HEK293T (cell line): Measurements from ENCODE around the gene CPA2.

Experiments used
- CTCF ChIA-PET: fragments of 350-600 bp; formaldehyde crosslinking; extraction: SDS; loops from one replicate; lab custom pipeline; 2021; ENCODE audit warnings: antibody characterized with exemption, inconsistent platforms; lab: Yijun Ruan, JAX
- POLR2A ChIA-PET: fragments of 350-600 bp; formaldehyde crosslinking; extraction: SDS; loops from one replicate; lab custom pipeline; 2020; ENCODE audit warnings: antibody characterized with exemption, inconsistent platforms; lab: Yijun Ruan, JAX
- DNase-seq: peaks from one replicate; pipeline ENCODE4 v3.0.0; 2012; ENCODE audit warnings: mixed read lengths; ENCODE audit errors: extremely low spot score
- ARNT ChIP-seq: fragments of 450-650 bp; IDR thresholded peaks from 2 replicates; pipeline ENCODE4 v1.6.1; 2017; ENCODE audit warnings: mild to moderate bottlenecking
- BHLHE40 ChIP-seq: fragments of 450-650 bp; IDR thresholded peaks from 2 replicates; pipeline ENCODE4 v1.6.1; 2016; ENCODE audit warnings: mild to moderate bottlenecking, moderate library complexity, borderline replicate concordance
- CTBP1 ChIP-seq: fragments of 450-650 bp; IDR thresholded peaks from 2 replicates; pipeline ENCODE4 v1.6.1; 2016; ENCODE audit warnings: borderline replicate concordance
- ELF4 ChIP-seq: fragments of 450-650 bp; IDR thresholded peaks from 2 replicates; pipeline ENCODE4 v1.6.1; 2017; ENCODE audit warnings: antibody characterized with exemption
- FOXA1 ChIP-seq: fragments of 450-650 bp; IDR thresholded peaks from 2 replicates; pipeline ENCODE4 v1.6.1; 2016; ENCODE audit warnings: mild to moderate bottlenecking
- FOXK2 ChIP-seq: fragments of 450-650 bp; IDR thresholded peaks from 2 replicates; pipeline ENCODE4 v1.6.1; 2016; ENCODE audit warnings: mild to moderate bottlenecking
- FOXM1 ChIP-seq: fragments of 450-650 bp; IDR thresholded peaks from 2 replicates; pipeline ENCODE4 v1.6.1; 2017; ENCODE audit warnings: mild to moderate bottlenecking, borderline replicate concordance
- HDGF ChIP-seq: fragments of 450-650 bp; IDR thresholded peaks from 2 replicates; pipeline ENCODE4 v1.6.1; 2017; ENCODE audit warnings: antibody characterized with exemption, borderline replicate concordance
- L3MBTL2 ChIP-seq: fragments of 450-650 bp; conservative IDR thresholded peaks from 2 replicates; pipeline ENCODE4 v1.6.1; 2016; ENCODE audit warnings: mild to moderate bottlenecking
- LEF1 ChIP-seq: fragments of 450-650 bp; IDR thresholded peaks from 2 replicates; pipeline ENCODE4 v1.6.1; 2017; ENCODE audit warnings: mild to moderate bottlenecking, borderline replicate concordance
- NFRKB ChIP-seq: fragments of 450-650 bp; IDR thresholded peaks from 2 replicates; pipeline ENCODE4 v1.6.1; 2016; ENCODE audit warnings: mild to moderate bottlenecking, moderate library complexity
- PKNOX1 ChIP-seq: fragments of 450-650 bp; IDR thresholded peaks from 2 replicates; pipeline ENCODE4 v1.6.1; 2016
- SP1 ChIP-seq: fragments of 450-650 bp; IDR thresholded peaks from 2 replicates; pipeline ENCODE4 v1.6.1; 2017
- SUZ12 ChIP-seq: fragments of 450-650 bp; IDR thresholded peaks from 2 replicates; pipeline ENCODE4 v1.6.1; 2016; ENCODE audit warnings: mild to moderate bottlenecking
- TARDBP ChIP-seq: fragments of 450-650 bp; IDR thresholded peaks from 2 replicates; pipeline ENCODE4 v1.6.1; 2016
- ZNF384 ChIP-seq: fragments of 450-650 bp; IDR thresholded peaks from 2 replicates; pipeline ENCODE4 v1.6.1; 2016

Gene CPA2

GRCh38 chr7:130289478-130289877 is 22.8 kb downstream of the CPA2 start:
- CTCF ChIA-PET: no interaction called here
- no peak for DNase-seq
- no peak for TF ChIP-seq L3MBTL2
- TF ChIP-seq FOXM1: no peak
- TF ChIP-seq NFRKB: no peak
- TF ChIP-seq ARNT: no peak
- TF ChIP-seq FOXA1: no peak
- no peak for TF ChIP-seq HDGF
- POLR2A ChIA-PET: no interaction called here

- no peak for TF ChIP-seq TARDBP
- CTCF ChIA-PET: no interaction called here
- POLR2A ChIA-PET: no interaction called here
- DNase-seq: no peak
Observed at GRCh38 chr7:130290745-130291144, 24.1 kb downstream of the CPA2 start.

GRCh38 chr7:130292682-130293257 is 26.1 kb downstream of the CPA2 start, which contains the start of gene CPA4:
Gene CPA4 (plus strand): TSS chr7:130293161. CDS start chr7:130293181, 20 bp downstream.
- DNase-seq: no peak
- TF ChIP-seq ARNT: no peak
- no peak for TF ChIP-seq FOXM1
- no peak for TF ChIP-seq TARDBP
- no peak for TF ChIP-seq BHLHE40
- TF ChIP-seq FOXA1: no peak
- no peak for TF ChIP-seq NFRKB
- TF ChIP-seq PKNOX1: no peak
- POLR2A ChIA-PET: interaction anchor here (1.1 to 1.2 kb wide), 2 partner anchors 87 to 148 kb away, joined by 3 read pairs; partner anchors contain the start of genes CEP41 and TMEM209
- CTCF ChIA-PET: no interaction called here

- POLR2A ChIA-PET: interaction anchor here (1.2 kb wide), 1 partner anchor 148 kb away, joined by 3 read pairs; the partner anchor contains the start of gene CEP41
- TF ChIP-seq HDGF: no peak
- TF ChIP-seq NFRKB: no peak
- no peak for TF ChIP-seq SP1
- TF ChIP-seq ELF4: no peak
- TF ChIP-seq TARDBP: no peak
- TF ChIP-seq BHLHE40: no peak
- no peak for TF ChIP-seq LEF1
- no peak for TF ChIP-seq FOXM1
- TF ChIP-seq SUZ12: no peak
- no peak for TF ChIP-seq PKNOX1
- no peak for TF ChIP-seq ARNT
- no peak for TF ChIP-seq CTBP1
- no peak for TF ChIP-seq L3MBTL2
- TF ChIP-seq ZNF384: no peak
- TF ChIP-seq FOXK2: no peak
- TF ChIP-seq FOXA1: no peak
- DNase-seq: no peak
- CTCF ChIA-PET: no interaction called here
Observed at GRCh38 chr7:130293521-130293920, 26.9 kb downstream of the CPA2 start.

- TF ChIP-seq HDGF: no peak
- TF ChIP-seq FOXA1: no peak
- no peak for TF ChIP-seq ELF4
- no peak for TF ChIP-seq CTBP1
- TF ChIP-seq NFRKB: no peak
- TF ChIP-seq ZNF384: no peak
- no peak for TF ChIP-seq LEF1
- no peak for TF ChIP-seq ARNT
- TF ChIP-seq PKNOX1: no peak
- TF ChIP-seq SUZ12: no peak
- TF ChIP-seq TARDBP: no peak
- no peak for TF ChIP-seq L3MBTL2
- TF ChIP-seq SP1: no peak
- TF ChIP-seq FOXM1: no peak
- TF ChIP-seq BHLHE40: no peak
- no peak for TF ChIP-seq FOXK2
- DNase-seq: no peak
- ChIA-PET CTCF (no interaction called here), POLR2A (no interaction called here)
Observed at GRCh38 chr7:130294314-130294713, 27.7 kb downstream of the CPA2 start.

GRCh38 chr7:130296221-130296951 is 29.7 kb downstream of the CPA2 start:
- TF ChIP-seq ZNF384 (no peak), NFRKB (no peak), ARNT (no peak), SUZ12 (no peak), LEF1 (no peak), SP1 (no peak), PKNOX1 (no peak), ELF4 (no peak), FOXK2 (no peak), CTBP1 (no peak)
- CTCF ChIA-PET: no interaction called here
- no peak for DNase-seq
- POLR2A ChIA-PET: no interaction called here
